Neural progenitor cell (in vitro differentiated cells): Measurements from ENCODE around the gene TRIM40.

Source experiments
- CTCF ChIP-seq: fragments of 200-600 bp; sonication (generic); IDR thresholded peaks from 2 replicates; pipeline ENCODE4 v1.5.1; 2017; ENCODE audit warnings: antibody characterized with exemption, mild to moderate bottlenecking
- EZH2phosphoT487 ChIP-seq: fragments of 200-600 bp; sonication (generic); IDR thresholded peaks from 2 replicates; pipeline ENCODE4 v1.6.1; 2017; ENCODE audit warnings: antibody characterized with exemption

GRCh38 chr6:30192076-30192475 is 56.1 kb downstream of the TRIM40 start:
- TF ChIP-seq CTCF (no peak), EZH2phosphoT487 (no peak)
